PC-3 (cell line): ENCODE measurements around the gene CRTC1. TPM values are rescaled to one million over a fixed set of nuclear protein-coding genes. Genes with fewer than 3 reads are reported as not detected.

Source experiments
- ATAC-seq: fragments of 200-7000 bp; cut with Tn5 transposase; 2 replicates; pipeline ENCODE4 v1.9.1; 2020; ENCODE audit warnings: mild to moderate bottlenecking, moderate library complexity
- BruUV-seq: library from RNA; stranded (reverse); fragments of 400-500 nt; replicated peaks from 2 replicates; lab custom pipeline; 2021; lab: Mats Ljungman, UMichigan
- CTCF ChIA-PET: fragments of 300-600 bp; sonication (Branson Sonifier 250); formaldehyde crosslinking; loops from one replicate; lab custom pipeline; 2022; ENCODE audit warnings: antibody characterized with exemption; lab: Charles Lee
- POLR2A ChIA-PET: fragments of 300-600 bp; sonication (Branson Sonifier 250); formaldehyde crosslinking; loops from one replicate; lab custom pipeline; 2022; ENCODE audit warnings: antibody characterized with exemption; ENCODE audit not compliant: unreplicated experiment; lab: Charles Lee
- DNase-seq: peaks from one replicate; pipeline ENCODE4 v3.0.0-alpha.2; 2015
- H2AFZ ChIP-seq: fragments of 300-600 bp; sonication (generic); 2 replicates; pipeline ENCODE4 v1.6.0; 2016; ENCODE audit warnings: antibody characterized with exemption, low read length
- H3F3A ChIP-seq: fragments of 300-600 bp; sonication (generic); one replicate; pipeline ENCODE4 v1.6.0; 2017; ENCODE audit warnings: antibody characterized with exemption, low read length, control low read depth, mild to moderate bottlenecking; ENCODE audit not compliant: unreplicated experiment
- H3K27ac ChIP-seq: fragments of 300-600 bp; sonication (generic); 2 replicates; pipeline ENCODE4 v1.5.1; 2016; ENCODE audit warnings: mild to moderate bottlenecking, low read length
- H3K27me3 ChIP-seq: fragments of 300-600 bp; sonication (generic); 2 replicates; pipeline ENCODE4 v1.6.1; 2016; ENCODE audit warnings: low read length, mixed read lengths
- H3K36me3 ChIP-seq: fragments of 300-600 bp; sonication (generic); 2 replicates; pipeline ENCODE4 v1.6.1; 2016; ENCODE audit warnings: low read depth, mixed run types, low read length, mixed read lengths
- H3K4me1 ChIP-seq: fragments of 300-600 bp; sonication (generic); 2 replicates; pipeline ENCODE4 v1.5.1; 2016; ENCODE audit warnings: low read length; ENCODE audit not compliant: insufficient read depth
- H3K4me2 ChIP-seq: fragments of 300-600 bp; sonication (generic); 2 replicates; pipeline ENCODE4 v1.6.0; 2016; ENCODE audit warnings: low read length
- H3K4me3 ChIP-seq: fragments of 300-600 bp; sonication (generic); 2 replicates; pipeline ENCODE4 v1.5.1; 2016; ENCODE audit warnings: mild to moderate bottlenecking, low read length, mixed read lengths
- H3K79me2 ChIP-seq: fragments of 300-600 bp; sonication (generic); 2 replicates; pipeline ENCODE4 v1.6.1; 2017; ENCODE audit warnings: low read length, mixed read lengths
- H3K9ac ChIP-seq: fragments of 300-600 bp; sonication (generic); 2 replicates; pipeline ENCODE4 v1.6.0; 2016; ENCODE audit warnings: mild to moderate bottlenecking, low read length
- H3K9me2 ChIP-seq: fragments of 300-600 bp; sonication (generic); replicated peaks from 2 replicates; pipeline ENCODE4 v1.6.1; 2016; ENCODE audit warnings: mixed run types, low read length, mixed read lengths
- H3K9me3 ChIP-seq: fragments of 300-600 bp; sonication (generic); 2 replicates; pipeline ENCODE4 v1.6.1; 2016; ENCODE audit warnings: low read length, mixed read lengths
- H4K20me1 ChIP-seq: fragments of 300-600 bp; sonication (generic); 2 replicates; pipeline ENCODE4 v1.6.1; 2016; ENCODE audit warnings: low read length, mixed read lengths
- EZH2 ChIP-seq: fragments of 300-600 bp; sonication (generic); IDR thresholded peaks from one replicate; pipeline ENCODE4 v1.6.1; 2017; ENCODE audit warnings: antibody characterized with exemption, mild to moderate bottlenecking, low read length; ENCODE audit not compliant: unreplicated experiment
- EZH2phosphoT487 ChIP-seq: fragments of 300-600 bp; sonication (generic); IDR thresholded peaks from 2 replicates; pipeline ENCODE4 v1.6.1; 2018; ENCODE audit warnings: mild to moderate bottlenecking, antibody characterized with exemption, low read length, borderline replicate concordance
- intact Hi-C: fragments of 100-400 bp; cut with micrococcal nuclease; formaldehyde crosslinking; loops from 2 replicates; pipeline ENCODE4 v1.9.0; 2023
- total RNA-seq: library from RNA; depleted of rRNA; stranded (reverse); fragments of >200 nt; gene quantifications from 2 replicates; pipeline ENCODE4 v1.2.3, GENCODE V29; 2014
- TF ChIP-seq, protein P1 (sequence below): fragments of 300-600 bp; sonication (generic); conservative IDR thresholded peaks from 2 replicates; pipeline ENCODE4 v1.5.1; 2017; ENCODE audit warnings: antibody characterized with exemption, low read depth, mild to moderate bottlenecking, low read length

CRTC1 gene
- total RNA-seq, 1 experiment from 2014 or later, result 6.7 TPM

DNA sequence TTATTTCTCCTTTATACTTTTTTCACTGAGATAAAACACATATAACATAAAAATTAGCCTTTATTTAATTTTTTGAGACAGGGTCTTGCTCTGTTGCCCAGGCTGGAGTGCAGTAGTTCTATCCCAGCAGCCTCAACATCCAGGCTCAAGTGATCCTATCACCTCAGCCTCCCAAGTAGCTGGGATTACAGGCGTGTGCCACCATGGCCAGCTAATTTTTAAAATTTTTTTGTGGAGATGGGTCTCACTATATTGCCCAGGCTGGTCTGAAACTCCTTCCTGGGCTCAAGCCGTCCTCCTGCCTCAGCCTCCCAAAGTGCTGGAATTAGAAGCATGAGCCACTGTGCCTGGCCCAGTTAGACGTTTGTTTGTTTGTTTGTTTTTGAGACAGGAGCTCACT is 28.4 kb downstream of the CRTC1 start:
- intact Hi-C loops, result no loop called here
- H2AFZ ChIP-seq, result no peak overlapping the region
- ChIA-PET POLR2A (no interaction called here), CTCF (no interaction called here)
- H3K79me2 ChIP-seq, result peaks cover 14% of the 10 kb centered on the region
- ATAC-seq (no peak), DNase-seq (no peak)
- no peaks in the 10 kb centered on the region for H3K36me3 ChIP-seq
- H3K4me2 ChIP-seq, result no peak overlapping the region
- H3K4me3 ChIP-seq, result no peak overlapping the region
- BruUV-seq, result no TSS peak
- no peak overlapping the region for H3K27ac ChIP-seq
- H4K20me1 ChIP-seq, result 0 out of 2 replicates have a peak, but pooled peaks cover 2% of the 10 kb centered on the region
- no peaks in the 10 kb centered on the region for H3K9me2 ChIP-seq
- no peak overlapping the region for H3K9ac ChIP-seq
- TF ChIP-seq EZH2phosphoT487, result no peak
- TF ChIP-seq, protein P1, sequence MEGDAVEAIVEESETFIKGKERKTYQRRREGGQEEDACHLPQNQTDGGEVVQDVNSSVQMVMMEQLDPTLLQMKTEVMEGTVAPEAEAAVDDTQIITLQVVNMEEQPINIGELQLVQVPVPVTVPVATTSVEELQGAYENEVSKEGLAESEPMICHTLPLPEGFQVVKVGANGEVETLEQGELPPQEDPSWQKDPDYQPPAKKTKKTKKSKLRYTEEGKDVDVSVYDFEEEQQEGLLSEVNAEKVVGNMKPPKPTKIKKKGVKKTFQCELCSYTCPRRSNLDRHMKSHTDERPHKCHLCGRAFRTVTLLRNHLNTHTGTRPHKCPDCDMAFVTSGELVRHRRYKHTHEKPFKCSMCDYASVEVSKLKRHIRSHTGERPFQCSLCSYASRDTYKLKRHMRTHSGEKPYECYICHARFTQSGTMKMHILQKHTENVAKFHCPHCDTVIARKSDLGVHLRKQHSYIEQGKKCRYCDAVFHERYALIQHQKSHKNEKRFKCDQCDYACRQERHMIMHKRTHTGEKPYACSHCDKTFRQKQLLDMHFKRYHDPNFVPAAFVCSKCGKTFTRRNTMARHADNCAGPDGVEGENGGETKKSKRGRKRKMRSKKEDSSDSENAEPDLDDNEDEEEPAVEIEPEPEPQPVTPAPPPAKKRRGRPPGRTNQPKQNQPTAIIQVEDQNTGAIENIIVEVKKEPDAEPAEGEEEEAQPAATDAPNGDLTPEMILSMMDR, result no peak
- no peak for TF ChIP-seq EZH2
- H3K9me3 ChIP-seq, result no peaks in the 10 kb centered on the region
- H3K27me3 ChIP-seq, result no peaks in the 10 kb centered on the region
- H3K4me1 ChIP-seq, result no peaks in the 10 kb centered on the region
- H3F3A ChIP-seq, result no peaks in the 10 kb centered on the region

DNA sequence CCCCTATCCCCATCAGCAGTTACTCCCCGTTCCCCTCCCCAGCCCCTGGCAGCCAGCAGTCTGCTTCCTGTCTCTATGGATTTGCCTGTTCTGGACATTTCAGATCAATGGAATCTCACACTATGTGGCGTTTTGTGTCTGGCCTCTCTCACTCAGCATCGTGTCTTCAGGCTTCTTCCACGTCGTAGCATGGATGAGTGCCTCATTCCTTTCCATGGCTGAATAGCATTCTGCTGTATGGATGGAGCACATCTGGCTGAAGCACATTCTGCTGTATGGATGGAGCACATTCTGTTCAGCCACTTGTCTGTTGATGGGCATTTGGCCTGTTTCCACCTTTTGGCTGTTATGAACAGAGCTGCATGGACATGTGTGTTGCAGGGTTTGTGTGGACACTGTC is 29.5 kb downstream of the CRTC1 start:
- BruUV-seq, result no TSS peak
- Histone ChIP-seq H3K27me3 (no peaks in the 10 kb centered on the region), H3K4me2 (no peak overlapping the region), H2AFZ (no peak overlapping the region), H3K4me3 (no peak overlapping the region), H3K79me2 (peaks cover 4% of the 10 kb centered on the region; the same call in 1 of the 2 replicates), H3K27ac (no peak overlapping the region), H4K20me1 (no peaks in the 10 kb centered on the region), H3K36me3 (no peaks in the 10 kb centered on the region), H3K9me3 (no peaks in the 10 kb centered on the region), H3K9ac (no peak overlapping the region), H3K4me1 (no peaks in the 10 kb centered on the region), H3K9me2 (no peaks in the 10 kb centered on the region), H3F3A (no peaks in the 10 kb centered on the region)
- CTCF ChIA-PET, result no interaction called here
- POLR2A ChIA-PET, result no interaction called here
- intact Hi-C loops, result no loop called here
- no peak for DNase-seq
- no peak for ATAC-seq
- no peak for TF ChIP-seq EZH2phosphoT487
- TF ChIP-seq, protein P1, result no peak
- no peak for TF ChIP-seq EZH2

DNA sequence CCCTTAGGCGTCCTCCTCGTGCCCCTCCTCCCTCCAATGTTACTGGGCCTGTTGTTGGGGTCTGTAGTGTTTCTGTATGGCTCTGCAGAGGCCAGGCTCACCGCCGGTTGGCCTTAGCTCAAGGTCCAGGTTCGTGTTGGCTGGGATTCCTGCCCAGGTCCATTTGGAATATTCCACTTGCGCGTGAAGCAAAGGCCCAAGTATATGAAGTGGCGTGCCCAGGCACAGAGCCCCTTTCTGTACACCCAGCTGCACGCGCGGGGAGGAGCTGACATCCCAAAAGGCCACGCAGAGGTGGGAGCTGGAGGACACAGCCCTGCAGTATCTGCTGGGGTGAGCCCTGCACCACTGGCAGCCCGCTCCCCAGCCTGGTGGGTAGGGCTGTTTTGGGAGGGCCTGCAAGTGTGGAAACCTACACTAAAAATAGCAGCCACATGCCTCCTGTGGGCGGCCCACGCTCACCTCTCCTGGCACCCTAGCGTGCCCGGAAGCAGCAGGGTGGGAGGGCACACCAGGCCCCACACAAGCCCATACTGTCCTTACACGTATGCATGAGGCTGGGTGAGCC is 30.2 kb downstream of the CRTC1 start:
- DNase-seq (no peak), ATAC-seq (no peak)
- Histone ChIP-seq H3K9ac (no peak overlapping the region), H3K4me1 (no peaks in the 10 kb centered on the region), H3K27ac (no peak overlapping the region), H4K20me1 (no peaks in the 10 kb centered on the region), H3K4me2 (no peak overlapping the region), H2AFZ (no peak overlapping the region), H3K79me2 (no peaks in the 10 kb centered on the region), H3K27me3 (no peaks in the 10 kb centered on the region), H3K9me2 (no peaks in the 10 kb centered on the region), H3K9me3 (no peaks in the 10 kb centered on the region), H3K36me3 (no peaks in the 10 kb centered on the region), H3F3A (no peaks in the 10 kb centered on the region), H3K4me3 (no peak overlapping the region)
- TF ChIP-seq EZH2 (no peak), EZH2phosphoT487 (no peak)
- TF ChIP-seq, protein P1, result no peak
- ChIA-PET CTCF (no interaction called here), POLR2A (no interaction called here)
- no TSS peak for BruUV-seq
- intact Hi-C loops, result no loop called here
